ENCODE results near the gene CASP2. TPM values are rescaled to one million over a fixed set of nuclear protein-coding genes. Genes with fewer than 3 reads are reported as not detected.

Gene CASP2
- total RNA-seq, 1 donor from 2014 or later: 10.9 TPM

GRCh38 chr7:143345428-143345900 is 57.3 kb downstream of the CASP2 start:
- peak overlapping the region; percentile 39 for H3K4me3 ChIP-seq
- DNase-seq: peak; percentile 29
- H3K4me1 ChIP-seq: peaks cover 5% of the 10 kb centered on the region
- peaks cover 57% of the 10 kb centered on the region for H3K27me3 ChIP-seq (ENCODE audit: low read depth)
- intact Hi-C loops (cut with micrococcal nuclease): no loop called here
- no peak overlapping the region for H3K27ac ChIP-seq (replicated peaks)
- H3K9me3 ChIP-seq (replicated peaks): no peaks in the 10 kb centered on the region
- H3K36me3 ChIP-seq: no peaks in the 10 kb centered on the region
- peak; percentile 58 for TF ChIP-seq CTCF (IDR thresholded peaks at IDR 0.05; ENCODE audit: borderline replicate concordance)

GRCh38 chr7:143346018-143346417 is 57.9 kb downstream of the CASP2 start:
- intact Hi-C loops (cut with micrococcal nuclease): no loop called here
- TF ChIP-seq CTCF (IDR thresholded peaks at IDR 0.05; ENCODE audit: borderline replicate concordance): no peak
- Histone ChIP-seq H3K4me1 (peaks cover 5% of the 10 kb centered on the region), H3K27me3 (ENCODE audit: low read depth) (peaks cover 59% of the 10 kb centered on the region), H3K36me3 (no peaks in the 10 kb centered on the region), H3K4me3 (no peak overlapping the region), H3K27ac (replicated peaks) (no peak overlapping the region), H3K9me3 (replicated peaks) (no peaks in the 10 kb centered on the region)
- no peak for DNase-seq

GRCh38 chr7:143347950-143348349 is 59.8 kb downstream of the CASP2 start:
- Histone ChIP-seq H3K4me1 (peaks cover 5% of the 10 kb centered on the region), H3K27me3 (ENCODE audit: low read depth) (peaks cover 73% of the 10 kb centered on the region), H3K27ac (replicated peaks) (no peak overlapping the region), H3K36me3 (no peaks in the 10 kb centered on the region), H3K9me3 (replicated peaks) (no peaks in the 10 kb centered on the region), H3K4me3 (no peak overlapping the region)
- no peak for DNase-seq
- TF ChIP-seq CTCF (IDR thresholded peaks at IDR 0.05; ENCODE audit: borderline replicate concordance): no peak
- intact Hi-C loops (cut with micrococcal nuclease): no loop called here

- no peaks in the 10 kb centered on the region for H3K9me3 ChIP-seq (replicated peaks)
- no peak overlapping the region for H3K4me3 ChIP-seq
- no peak for DNase-seq
- no peak overlapping the region for H3K27ac ChIP-seq (replicated peaks)
- intact Hi-C loops (cut with micrococcal nuclease): no loop called here
- H3K36me3 ChIP-seq: no peaks in the 10 kb centered on the region
- H3K4me1 ChIP-seq: no peaks in the 10 kb centered on the region
- no peak for TF ChIP-seq CTCF (IDR thresholded peaks at IDR 0.05; ENCODE audit: borderline replicate concordance)
- peaks cover 63% of the 10 kb centered on the region for H3K27me3 ChIP-seq (ENCODE audit: low read depth)
Measured at GRCh38 chr7:143351060-143351459, 62.9 kb downstream of the CASP2 start.

- intact Hi-C loops (cut with micrococcal nuclease): no loop called here
- no peaks in the 10 kb centered on the region for H3K4me1 ChIP-seq
- H3K36me3 ChIP-seq: no peaks in the 10 kb centered on the region
- no peaks in the 10 kb centered on the region for H3K9me3 ChIP-seq (replicated peaks)
- no peak for DNase-seq
- peaks cover 61% of the 10 kb centered on the region for H3K27me3 ChIP-seq (ENCODE audit: low read depth)
- H3K4me3 ChIP-seq: no peak overlapping the region
- no peak overlapping the region for H3K27ac ChIP-seq (replicated peaks)
- TF ChIP-seq CTCF (IDR thresholded peaks at IDR 0.05; ENCODE audit: borderline replicate concordance): no peak
Measured at GRCh38 chr7:143351574-143351973, 63.4 kb downstream of the CASP2 start.
